Dedifferentiated amniotic fluid mesenchymal stem cell (primary cell): Measurements from ENCODE around the gene RTP5.
"Not testable (repeated sequence)": the region's sequence is repeated elsewhere in the genome, so short reads cannot be mapped to it uniquely, and the experiment has no call there.

Experiments
- DNase-seq: peaks from one replicate; pipeline ENCODE4 v3.0.0-alpha.2; 2016; ENCODE audit errors: extremely low spot score

The RTP5 gene

DNA sequence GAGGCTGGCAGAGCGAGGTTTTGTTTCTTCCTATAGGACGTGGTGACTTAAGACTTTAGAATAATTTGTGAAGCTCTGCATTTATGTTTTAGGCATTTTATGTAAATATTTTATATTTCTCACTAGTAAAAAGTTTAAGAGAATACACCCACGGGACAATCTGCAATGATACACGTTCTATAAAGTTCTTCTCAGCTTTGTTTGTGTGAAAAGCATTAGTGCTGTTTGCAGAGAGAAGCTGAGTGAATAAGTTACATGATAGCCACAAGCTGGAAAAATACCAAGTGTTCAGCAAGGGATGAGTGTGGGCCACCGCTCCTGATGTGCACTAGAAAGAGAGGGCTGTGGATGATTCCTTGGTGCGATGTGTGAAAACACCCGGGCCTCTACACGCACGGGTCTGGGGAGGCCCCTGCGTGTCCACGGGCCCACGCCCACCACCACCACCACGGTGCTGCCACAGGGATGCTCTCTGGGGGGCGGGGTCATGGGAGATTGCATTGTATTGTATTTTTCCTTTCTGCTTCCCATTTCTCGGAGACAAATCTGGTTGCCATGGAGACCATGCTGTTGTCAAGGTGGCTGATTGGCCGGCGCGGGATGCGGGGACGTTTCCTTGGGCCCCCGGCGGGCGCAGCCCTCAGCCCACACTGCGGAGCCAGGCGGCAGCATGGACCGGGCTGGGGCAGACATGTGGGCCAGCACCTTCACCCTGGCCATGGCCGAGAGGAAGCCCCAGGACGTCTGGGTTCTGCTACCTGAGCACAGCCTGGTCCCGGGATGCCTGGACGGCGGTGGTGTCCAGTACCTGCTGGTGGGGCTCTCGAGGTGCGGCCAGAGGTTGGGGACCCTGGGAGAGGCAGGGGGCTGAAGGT is at the start of gene RTP5:
Gene RTP5 (plus strand): TSS at position 643 of the 875 bp plus-strand sequence. CDS start 28 bp downstream, at position 671.
- no peak for DNase-seq

DNA sequence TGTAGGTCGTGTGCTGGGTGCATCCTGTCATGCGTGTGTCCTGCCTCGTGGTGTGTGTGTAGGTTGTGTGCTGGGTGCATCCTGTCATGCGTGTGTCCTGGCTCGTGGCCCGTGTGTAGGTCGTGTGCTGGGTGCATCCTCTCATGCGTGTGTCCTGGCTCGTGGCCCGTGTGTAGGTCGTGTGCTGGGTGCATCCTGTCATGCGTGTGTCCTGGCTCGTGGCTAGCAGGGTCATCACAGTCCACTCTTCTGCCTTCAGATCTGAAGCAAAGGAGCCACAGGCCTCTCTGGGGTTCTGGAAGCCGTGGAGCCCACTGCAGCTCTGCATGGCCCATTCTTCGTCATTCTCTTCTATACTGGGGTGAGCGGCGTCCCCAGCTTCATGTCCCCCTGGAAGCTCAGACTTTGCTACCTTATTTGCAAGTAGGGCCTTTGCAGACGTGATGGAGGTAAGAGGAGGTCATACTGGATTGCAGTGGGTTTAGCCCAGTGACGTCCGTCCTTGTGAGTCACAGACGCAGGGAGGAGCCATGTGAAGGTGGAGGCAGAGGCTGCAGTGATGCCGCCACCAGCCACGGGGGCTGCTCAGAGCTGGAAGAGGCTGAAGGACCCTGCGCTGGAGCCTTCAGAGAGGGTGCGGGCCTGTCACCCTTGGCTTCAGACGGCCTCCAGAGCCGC is 49.4 kb upstream of the RTP5 start:
- not testable (repeated sequence) for DNase-seq

DNA sequence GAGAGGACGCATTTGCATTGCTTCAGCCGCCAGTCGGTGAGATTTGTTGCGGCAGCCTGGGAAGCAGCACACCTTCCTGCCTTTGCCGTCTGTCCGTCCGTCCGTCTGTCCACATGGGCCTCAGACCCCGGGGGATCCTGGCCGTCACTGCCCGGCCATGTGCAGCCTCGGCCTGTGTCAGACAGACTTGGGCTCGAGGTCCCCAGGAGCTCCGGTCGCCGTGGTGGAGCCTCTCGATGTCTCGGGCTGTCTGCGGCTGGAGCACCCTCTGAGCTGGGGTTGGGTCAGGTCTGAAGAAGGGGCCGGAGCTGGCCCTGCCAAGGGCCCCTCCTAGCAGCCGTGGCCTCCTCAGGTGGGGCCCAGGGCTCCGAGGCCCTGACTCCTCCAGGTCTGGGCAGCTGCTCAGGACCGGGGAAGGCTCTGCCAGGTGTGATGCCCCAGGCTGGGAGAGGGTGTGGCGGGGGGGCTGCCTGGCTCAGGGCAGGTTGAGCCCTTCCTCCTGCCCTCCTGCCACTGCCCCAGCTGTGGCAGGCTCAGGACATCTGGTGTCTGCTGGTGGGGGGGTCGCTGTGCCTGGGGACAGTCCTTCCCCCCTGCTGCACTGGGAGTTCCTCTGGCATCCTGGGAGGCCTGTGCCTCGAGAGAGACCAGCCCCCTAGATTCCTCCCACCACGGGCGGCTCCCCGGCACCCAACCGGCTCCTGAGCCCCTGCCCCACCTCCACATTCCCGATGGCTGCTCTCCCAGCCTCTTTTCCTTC is 48.7 kb upstream of the RTP5 start:
- no peak for DNase-seq

DNA sequence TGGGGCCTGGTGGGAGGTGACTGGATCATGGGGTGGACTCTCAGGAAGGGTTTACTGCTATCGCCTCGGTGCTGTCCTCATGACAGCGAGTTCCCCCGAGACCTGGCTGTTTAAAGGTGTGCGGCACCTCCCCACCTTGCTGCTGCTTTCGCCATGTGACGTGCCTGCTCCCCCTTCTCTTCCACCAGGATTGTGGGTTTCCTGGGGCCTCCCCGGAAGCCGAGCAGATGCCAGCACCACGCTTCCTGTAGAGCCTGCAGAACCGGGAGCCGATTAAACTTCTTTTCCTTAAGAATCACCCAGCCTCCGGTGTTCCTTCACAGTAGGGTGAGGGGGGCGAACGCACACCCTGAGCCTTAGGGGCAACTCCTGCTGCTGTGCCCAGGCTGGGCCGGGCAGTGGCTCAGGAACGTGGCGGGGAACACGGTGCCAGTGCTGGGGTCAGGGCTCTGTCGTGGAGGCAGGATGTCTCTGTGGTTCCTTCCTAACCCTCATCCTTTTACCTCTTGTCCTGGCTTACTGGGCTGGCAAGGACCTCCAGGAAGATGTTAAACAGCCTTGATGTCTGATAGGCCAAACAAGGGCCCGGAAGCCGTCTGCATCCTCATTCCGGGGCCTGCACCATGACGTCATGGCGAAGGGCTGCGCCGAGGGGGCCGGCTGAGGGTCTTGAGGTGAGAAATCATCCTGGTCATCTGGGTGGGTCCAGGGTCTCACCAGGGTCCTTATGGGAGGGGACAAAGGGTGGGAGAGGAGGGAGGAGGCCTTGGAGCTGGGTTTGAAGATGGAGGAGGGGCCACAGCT is 47.9 kb upstream of the RTP5 start:
- no peak for DNase-seq

DNA sequence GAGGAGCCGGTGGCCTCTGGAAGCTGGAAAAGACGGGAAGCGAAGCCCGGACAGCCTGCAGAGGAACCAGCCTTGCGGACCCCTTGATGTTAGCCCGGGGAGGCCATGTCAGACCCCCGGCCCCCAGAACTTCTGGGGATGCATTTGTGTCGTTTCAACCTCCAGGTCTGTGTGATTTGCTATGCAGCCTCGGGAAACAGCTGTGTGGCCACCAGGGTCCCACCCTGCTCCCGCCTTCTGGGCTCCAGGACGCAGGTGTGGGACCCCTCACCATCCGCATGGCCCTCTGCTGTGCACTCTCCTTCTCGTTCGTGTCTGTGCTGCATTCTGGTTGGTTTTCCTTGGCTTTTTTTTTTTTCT is 47.3 kb upstream of the RTP5 start:
- no peak for DNase-seq

DNA sequence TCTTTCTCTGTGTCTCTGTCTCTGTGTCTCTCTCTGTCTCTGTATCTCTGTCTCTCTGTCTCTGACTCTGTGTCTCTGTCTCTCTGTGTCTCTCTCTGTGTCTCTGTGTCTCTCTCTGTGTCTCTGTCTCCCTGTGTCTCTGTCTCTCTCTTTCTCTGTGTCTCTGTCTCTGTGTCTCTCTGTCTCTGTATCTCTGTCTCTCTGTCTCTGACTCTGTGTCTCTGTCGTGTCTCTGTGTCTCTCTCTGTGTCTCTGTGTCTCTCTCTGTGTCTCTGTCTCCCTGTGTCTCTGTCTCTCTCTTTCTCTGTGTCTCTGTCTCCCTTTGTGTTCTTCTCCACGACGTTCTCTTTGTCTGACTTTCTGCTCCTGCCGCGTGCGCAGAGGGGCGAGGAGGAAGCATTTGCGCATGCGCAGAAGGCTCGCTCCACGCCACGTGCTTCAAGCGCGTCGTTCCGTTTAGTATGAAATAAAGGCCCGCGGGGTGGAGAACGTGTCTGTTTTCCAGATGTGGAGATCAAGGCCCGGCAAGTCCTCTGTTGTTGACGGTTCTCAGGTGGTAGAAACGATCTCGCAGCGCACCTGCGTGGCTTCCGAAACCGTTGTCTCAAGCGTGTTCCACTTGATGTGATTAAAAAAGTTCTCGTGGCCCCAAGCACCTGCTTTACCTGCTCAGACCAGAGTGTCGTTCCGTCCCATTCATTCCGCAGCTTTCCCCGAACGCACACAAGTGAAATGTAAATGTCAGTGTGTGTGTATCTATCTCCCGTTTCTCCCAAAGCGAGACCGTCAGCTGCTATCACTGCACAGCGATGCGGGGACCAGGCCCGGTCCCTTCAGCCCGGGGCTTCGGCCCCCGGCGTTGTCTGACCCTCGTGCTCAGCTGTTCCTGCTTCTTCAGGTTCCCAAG is 45.7 kb upstream of the RTP5 start:
- not testable (repeated sequence) for DNase-seq

DNA sequence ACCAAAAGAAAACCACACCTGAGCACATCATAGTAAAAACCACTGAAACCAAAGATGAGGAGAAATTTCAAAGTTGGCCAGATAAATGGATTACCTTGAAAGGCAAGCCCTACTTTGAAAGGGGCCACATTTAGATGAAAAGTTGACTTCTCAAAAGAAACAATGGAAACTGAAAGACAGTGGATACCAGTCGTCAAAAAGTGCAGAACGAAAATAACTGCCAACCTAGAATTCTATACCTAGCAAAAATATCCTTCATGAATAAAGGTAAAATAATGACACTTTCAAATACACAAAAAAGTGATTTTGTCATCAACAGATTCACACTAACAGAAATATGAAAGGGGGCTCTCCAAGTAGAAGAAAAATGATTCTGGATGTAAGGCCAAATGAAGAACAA is 42.1 kb upstream of the RTP5 start:
- DNase-seq = no peak

DNA sequence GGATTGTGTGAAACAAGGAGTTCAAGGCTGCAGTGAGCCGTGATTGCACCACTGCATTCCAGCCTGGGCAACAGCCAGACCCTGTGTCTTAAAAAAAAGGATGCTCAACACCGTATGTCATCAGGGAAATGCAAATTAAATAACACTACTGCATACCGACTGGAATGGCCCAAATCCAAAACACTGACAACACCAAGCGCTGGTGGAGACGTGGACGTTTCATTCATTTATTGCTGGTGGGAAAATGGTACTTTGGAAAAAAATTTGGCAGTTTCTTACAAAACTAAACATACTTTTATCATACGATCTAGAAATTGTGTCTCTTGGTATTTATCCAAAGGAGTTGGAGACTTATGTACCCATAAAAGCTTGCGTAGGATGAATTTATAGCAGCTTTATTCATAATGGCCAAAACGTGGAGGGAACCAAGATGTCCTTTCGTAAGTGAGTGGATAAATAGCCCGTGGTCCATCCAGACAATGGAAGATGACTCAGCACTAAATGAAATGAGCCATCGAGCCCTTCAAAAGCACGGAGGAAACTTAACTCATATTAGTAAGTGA is 36.3 kb upstream of the RTP5 start:
- no peak for DNase-seq

DNA sequence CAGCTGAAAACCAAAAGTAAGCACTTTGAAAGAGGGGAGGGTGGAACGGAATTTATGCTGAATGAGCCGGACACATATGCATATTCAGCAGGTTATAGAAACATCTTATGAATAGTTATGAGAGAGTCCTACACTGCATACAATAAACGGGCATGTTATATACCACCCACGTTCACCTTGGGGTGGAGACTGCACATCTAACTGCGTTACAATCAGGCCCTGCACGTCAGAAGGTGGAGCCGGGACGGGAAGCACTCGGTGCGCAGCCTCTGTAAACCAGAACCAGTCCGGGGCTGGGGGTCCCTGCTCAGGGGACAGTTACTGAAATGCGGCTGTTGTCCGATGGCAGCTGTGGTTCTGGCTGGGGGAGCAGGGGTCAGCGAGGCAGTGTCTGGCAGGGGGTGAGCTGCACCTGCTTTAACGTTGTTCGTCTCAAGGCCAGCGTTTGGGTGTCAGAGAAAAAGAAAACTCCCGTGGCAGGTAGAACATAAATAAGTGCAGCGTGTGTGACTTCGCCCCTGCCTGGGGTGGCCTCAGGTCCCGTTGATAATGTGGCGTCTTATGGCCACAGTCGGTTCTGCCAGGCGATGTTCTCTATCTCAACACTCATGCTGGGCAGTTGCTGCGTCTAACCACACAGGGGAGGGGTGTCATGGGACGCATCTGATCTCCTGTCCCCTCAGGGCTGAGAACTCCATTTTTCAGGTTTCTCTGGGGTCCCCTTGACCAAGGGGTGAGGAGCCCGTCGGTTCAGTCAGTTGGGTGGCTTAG is 35.6 kb upstream of the RTP5 start:
- DNase-seq = not testable (repeated sequence)

DNA sequence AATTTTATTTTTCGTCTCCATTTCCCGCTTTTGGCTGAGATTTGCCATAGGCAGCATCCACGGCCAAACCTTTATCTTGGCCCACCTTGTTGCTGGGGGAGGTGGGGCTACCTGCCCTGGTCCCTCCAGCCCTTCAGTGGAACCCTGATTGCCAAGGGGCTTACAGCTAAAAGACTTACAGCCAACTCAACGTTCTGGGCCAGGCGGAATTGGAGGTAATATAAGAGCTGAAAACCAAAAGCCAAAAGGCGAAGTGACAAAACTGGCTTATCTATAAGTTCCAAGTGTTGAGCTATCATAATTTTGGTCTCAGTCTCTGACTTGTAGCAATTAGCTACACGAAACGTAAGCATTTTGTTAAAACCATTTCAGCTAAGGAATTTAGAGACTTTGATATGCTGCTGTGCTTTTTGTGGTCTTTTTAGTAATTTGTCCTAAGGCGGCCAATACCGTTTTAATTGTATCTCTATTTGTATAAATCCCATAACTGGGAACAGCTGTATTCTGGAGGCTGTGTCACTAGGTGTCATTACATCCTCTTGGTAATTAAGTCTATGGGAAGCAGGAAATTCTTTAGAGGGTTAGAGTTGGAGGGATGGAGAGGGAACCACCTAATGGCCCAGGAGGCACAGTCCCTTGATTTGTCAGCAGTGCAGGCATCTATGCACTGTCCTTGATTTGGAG is 34.9 kb upstream of the RTP5 start:
- DNase-seq = no peak

DNA sequence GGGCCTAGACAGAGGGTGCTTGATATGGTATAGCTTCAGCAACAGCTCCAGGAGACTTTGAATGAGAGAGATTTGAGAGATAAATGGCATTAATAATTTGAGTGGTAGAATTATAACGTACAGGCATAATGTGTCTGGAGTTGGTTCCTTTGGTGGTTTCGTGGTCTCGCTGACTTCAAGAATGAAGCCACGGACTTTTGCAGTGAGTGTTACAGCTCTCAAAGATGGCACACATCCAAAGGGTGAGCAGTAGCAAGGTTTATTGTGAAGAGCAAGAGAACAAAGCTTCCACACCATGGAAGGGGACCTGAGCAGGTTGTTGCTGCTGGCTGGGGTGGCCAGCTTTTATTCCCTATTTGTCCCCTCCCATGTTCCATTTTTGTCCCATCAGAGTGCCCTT is 33.9 kb upstream of the RTP5 start:
- DNase-seq = no peak

DNA sequence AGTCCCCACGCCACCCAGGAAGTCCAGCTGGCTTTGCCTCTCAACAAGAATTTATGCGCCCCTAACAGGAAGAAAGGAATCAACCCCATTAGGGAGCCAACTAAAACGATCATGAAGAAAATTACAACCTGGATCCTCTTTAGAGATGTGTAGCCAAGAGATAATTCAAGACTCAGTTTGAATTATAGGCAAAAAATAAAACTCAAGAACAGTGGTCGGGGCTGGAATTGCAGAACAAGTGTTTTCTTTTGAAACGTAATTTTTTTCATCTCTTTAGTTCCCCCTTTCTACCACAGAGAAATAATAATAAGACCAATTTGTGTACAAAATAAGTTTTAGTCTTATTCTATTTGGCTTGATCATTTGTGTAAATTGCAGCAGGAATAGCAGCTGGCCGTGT is 33.2 kb upstream of the RTP5 start:
- no peak for DNase-seq

DNA sequence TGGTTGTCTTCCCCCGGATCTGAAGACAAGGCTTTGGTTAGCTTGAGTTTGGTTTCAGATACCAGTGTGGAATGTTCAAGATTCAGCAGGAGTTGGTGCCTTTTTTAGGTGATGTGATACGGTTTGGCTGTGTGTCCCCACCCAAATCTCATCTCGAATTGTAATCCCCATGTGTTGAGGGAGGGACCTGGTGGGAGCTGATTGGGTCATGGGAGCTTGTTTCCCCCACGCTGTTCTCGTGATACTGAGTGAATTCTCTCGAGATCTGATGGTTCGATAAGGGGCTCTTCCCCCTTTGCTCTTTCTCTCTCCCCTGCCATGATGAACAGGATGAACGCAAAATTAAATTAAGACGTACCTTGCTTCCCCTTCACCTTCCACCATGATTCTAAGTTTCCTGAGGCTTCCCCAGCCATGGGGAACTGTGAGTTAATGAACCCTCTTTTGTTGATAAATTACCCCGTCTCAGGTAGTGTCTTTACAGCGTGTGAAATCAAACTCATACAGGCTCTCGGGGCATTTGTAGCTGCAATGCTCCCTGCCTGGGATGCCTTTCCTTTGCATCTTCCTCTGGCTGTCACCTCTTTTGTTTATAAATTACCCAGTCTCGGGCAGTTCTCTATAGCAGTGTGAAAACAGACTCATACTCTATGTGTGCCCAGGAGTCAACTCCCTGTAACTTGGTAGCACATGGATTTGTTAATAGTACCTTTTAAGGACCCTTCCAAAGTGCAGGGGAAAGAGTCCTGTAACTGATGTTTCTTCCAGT is 32.1 kb upstream of the RTP5 start:
- no peak for DNase-seq

DNA sequence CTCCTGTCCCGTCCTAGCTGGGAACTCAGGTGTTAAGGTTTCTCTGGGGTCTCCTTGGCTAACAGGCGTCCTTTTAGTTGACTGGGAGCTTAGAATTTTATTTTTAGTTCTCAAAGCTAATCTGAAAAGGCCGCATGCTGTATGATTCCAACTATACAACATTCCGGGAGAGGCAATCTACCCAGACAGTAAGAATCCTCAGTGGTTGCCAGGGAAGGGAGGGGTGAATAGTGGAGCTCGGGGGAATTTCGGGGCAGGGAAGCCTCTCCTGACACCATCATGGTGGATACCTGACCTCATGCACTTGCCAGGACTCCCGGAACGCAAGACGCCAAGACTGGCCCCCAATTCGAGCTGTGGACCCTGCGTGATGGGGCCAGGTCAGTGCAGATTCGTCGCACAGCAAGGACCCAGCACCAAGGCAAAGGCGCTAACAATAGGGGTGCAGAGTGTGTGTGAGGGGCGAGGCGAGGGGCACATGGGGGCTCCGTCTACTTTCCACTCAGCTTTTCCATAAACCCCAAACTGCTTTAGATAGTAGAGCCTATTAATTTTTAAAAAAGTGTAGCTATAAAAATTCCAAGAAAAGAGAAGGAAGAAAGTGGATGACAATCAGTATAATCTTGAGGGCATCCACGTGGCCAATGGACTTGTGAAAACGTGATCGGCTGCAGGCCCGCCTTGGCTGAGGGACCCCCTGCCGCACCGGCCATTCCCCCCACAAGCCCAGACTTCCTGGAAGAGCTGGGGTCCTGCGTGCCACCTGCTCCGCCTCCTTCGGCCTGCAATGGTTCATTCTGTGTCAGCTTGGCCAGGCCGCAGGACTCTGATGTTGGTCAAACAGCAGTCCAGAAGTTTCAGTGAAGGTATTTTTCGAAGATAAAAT is 28.1 kb upstream of the RTP5 start:
- DNase-seq = no peak

DNA sequence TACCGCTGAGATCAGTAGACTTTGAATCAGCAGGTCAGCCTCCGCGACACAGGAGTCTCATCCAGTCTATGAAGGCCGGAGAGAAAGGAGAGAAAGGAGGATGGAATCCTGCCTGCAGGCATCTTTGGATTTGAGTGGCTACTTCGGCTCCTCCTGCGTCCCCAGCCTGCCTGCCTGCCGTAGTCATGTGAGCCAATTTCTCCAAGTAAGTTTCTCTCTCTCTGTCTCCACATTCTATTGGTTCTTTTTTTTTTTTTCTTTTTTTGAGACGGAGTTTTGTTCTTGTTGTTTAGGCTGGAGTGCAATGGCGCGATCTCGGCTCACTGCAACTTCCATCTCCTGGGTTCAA is 27.5 kb upstream of the RTP5 start:
- DNase-seq = no peak

DNA sequence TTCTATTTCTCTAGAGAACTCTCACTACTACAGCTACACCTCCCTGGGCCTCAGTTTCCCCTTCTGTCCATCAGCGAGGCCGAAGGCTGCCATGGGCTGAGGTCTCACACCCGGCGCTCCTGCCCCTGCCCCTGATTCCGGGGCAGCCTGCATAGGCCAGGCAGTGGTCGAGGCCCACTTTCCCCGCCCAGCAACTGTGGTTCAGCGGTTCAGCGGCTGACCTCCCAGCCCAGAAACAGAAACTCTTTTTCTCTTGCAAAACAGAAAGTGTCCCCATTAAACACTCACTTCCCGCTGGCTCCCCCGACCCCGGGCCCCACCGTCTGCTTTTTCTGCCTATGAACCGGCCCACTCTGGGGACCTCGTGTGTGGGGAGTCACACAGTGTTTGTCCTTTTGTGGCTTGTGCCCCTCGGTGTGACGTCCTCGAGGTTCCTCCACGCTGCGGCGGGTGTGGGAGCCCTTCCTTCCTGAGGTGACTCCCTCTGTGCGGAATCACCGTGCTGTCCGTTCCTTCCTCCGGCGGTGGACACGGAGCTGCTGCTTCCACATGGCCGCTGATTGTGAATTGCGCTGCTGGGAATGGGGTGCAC is 26.8 kb upstream of the RTP5 start:
- DNase-seq = no peak
